Esophagus squamous epithelium (tissue), 4 donors: ENCODE results near the gene CYLD.

Experiments used
- POLR2A ChIP-seq, 4 donors: fragments of 450-650 bp; IDR thresholded peaks; one replicate each; pipeline ENCODE4 v1.6.1; 2017; ENCODE audit warnings: antibody characterized with exemption in 4 of 4, mild to moderate bottlenecking in 4 of 4, moderate library complexity in 3 of 4
- TF ChIP-seq, protein P1 (sequence below), 6 experiments: fragments of 450-650 bp in 4 of 6; fragments of 200-600 bp in 2 of 6; sonication (generic) in 2 of 6; IDR thresholded peaks; one replicate each; pipeline ENCODE4 v1.5.1; 2016 to 2019; ENCODE audit warnings: antibody characterized with exemption in 6 of 6, mild to moderate bottlenecking in 4 of 6, moderate library complexity in 4 of 6

DNA sequence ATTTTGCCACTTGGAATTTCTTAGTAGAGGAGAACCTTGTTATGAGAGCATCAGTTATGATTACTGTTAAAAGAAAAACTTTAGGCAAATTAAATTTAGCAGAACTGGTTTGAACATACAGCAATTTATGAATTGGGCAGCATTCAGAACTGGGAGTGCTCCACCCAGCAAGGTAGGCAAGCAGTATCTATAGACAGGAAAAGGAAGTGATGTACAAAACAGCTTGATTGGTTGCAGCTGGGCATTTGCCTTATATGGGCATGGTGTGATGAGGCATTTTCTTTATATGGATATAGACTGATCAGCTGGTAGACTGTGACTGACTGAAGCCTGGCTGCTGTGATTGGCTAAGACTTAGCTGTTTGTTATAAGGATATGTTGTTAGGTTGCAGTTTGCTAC lies 17.6 kb upstream of the CYLD start:
- TF ChIP-seq, protein P1, sequence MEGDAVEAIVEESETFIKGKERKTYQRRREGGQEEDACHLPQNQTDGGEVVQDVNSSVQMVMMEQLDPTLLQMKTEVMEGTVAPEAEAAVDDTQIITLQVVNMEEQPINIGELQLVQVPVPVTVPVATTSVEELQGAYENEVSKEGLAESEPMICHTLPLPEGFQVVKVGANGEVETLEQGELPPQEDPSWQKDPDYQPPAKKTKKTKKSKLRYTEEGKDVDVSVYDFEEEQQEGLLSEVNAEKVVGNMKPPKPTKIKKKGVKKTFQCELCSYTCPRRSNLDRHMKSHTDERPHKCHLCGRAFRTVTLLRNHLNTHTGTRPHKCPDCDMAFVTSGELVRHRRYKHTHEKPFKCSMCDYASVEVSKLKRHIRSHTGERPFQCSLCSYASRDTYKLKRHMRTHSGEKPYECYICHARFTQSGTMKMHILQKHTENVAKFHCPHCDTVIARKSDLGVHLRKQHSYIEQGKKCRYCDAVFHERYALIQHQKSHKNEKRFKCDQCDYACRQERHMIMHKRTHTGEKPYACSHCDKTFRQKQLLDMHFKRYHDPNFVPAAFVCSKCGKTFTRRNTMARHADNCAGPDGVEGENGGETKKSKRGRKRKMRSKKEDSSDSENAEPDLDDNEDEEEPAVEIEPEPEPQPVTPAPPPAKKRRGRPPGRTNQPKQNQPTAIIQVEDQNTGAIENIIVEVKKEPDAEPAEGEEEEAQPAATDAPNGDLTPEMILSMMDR (IDR thresholded peaks at IDR 0.05): no peak
- no peak for TF ChIP-seq POLR2A (IDR thresholded peaks at IDR 0.05)
